Limb (tissue), 2 donors: Measurements from ENCODE around the gene ELOVL6.
"Not testable (repeated sequence)": the region's sequence is repeated elsewhere in the genome, so short reads cannot be mapped to it uniquely, and the experiment has no call there.

ENCODE experiments used
- DNase-seq, 2 donors: peaks; one replicate each; pipeline ENCODE4 v3.0.0-alpha.2; 2016; ENCODE audit errors: extremely low spot score in 2 of 2

The ELOVL6 gene

GRCh38 chr4:110128029-110128428, 70.4 kb downstream of the ELOVL6 start:
- no peak for DNase-seq

- no peak for DNase-seq
These were observed 73.7 kb downstream of the ELOVL6 start for GRCh38 chr4:110124711-110125110.

- no peak for DNase-seq
These were observed 76.2 kb downstream of the ELOVL6 start for GRCh38 chr4:110122201-110122600.

GRCh38 chr4:110120506-110120905, 77.9 kb downstream of the ELOVL6 start:
- no peak for DNase-seq

- no peak for DNase-seq
These were observed 78.5 kb downstream of the ELOVL6 start for GRCh38 chr4:110119880-110120279.

GRCh38 chr4:110119337-110119736, 79.1 kb downstream of the ELOVL6 start:
- DNase-seq: no peak

GRCh38 chr4:110112056-110112455, 86.4 kb downstream of the ELOVL6 start:
- no peak for DNase-seq

GRCh38 chr4:110109455-110109854, 89.0 kb downstream of the ELOVL6 start:
- no peak for DNase-seq

- no peak for DNase-seq
These were observed 89.5 kb downstream of the ELOVL6 start for GRCh38 chr4:110108960-110109359.

GRCh38 chr4:110108422-110108821, 90.0 kb downstream of the ELOVL6 start:
- DNase-seq: no peak

- no peak for DNase-seq
These were observed 90.5 kb downstream of the ELOVL6 start for GRCh38 chr4:110107866-110108265.

GRCh38 chr4:110106931-110107296, 91.5 kb downstream of the ELOVL6 start:
- DNase-seq: no peak

GRCh38 chr4:110104661-110105060, 93.8 kb downstream of the ELOVL6 start:
- no peak for DNase-seq

GRCh38 chr4:110099638-110100037, 98.8 kb downstream of the ELOVL6 start:
- DNase-seq: no peak

GRCh38 chr4:110096405-110096804, 102.0 kb downstream of the ELOVL6 start:
- no peak for DNase-seq

- no peak for DNase-seq
These were observed 105.8 kb downstream of the ELOVL6 start for GRCh38 chr4:110092646-110093045.

GRCh38 chr4:110091434-110092140, 106.8 kb downstream of the ELOVL6 start:
- DNase-seq: no peak

- no peak for DNase-seq
These were observed 109.7 kb downstream of the ELOVL6 start for GRCh38 chr4:110088670-110089069.

- peak in 1 of 2 donors; percentile 87 for DNase-seq
These were observed 111.2 kb downstream of the ELOVL6 start for GRCh38 chr4:110087070-110087708.

GRCh38 chr4:110085131-110085530, 113.3 kb downstream of the ELOVL6 start:
- DNase-seq: no peak

- DNase-seq: no peak
These were observed 114.3 kb downstream of the ELOVL6 start for GRCh38 chr4:110084154-110084553.

GRCh38 chr4:110078148-110078547, 120.3 kb downstream of the ELOVL6 start:
- DNase-seq: not testable (repeated sequence)

- DNase-seq: not testable (repeated sequence)
These were observed 121.6 kb downstream of the ELOVL6 start for GRCh38 chr4:110076828-110077227.
